HG02678 (cell line): ENCODE measurements around the gene CAMTA1.
"Not testable (repeated sequence)": the region's sequence is repeated elsewhere in the genome, so short reads cannot be mapped to it uniquely, and the experiment has no call there.

Experiments used
- ATAC-seq: cut with Tn5 transposase; IDR thresholded peaks from one replicate; pipeline ENCODE4 v1.9.1; 2021; ENCODE audit warnings: mild to moderate bottlenecking, moderate library complexity; ENCODE audit not compliant: unreplicated experiment

The CAMTA1 gene

GRCh38 chr1:7584157-7584556 is 798.9 kb downstream of the CAMTA1 start:
- no peak for ATAC-seq

- ATAC-seq: no peak
These were observed 799.4 kb downstream of the CAMTA1 start for GRCh38 chr1:7584643-7585042.

- ATAC-seq: no peak
These were observed 800.1 kb downstream of the CAMTA1 start for GRCh38 chr1:7585216-7585907.

- no peak for ATAC-seq
These were observed 801.0 kb downstream of the CAMTA1 start for GRCh38 chr1:7586031-7586941.

- ATAC-seq: no peak
These were observed 802.0 kb downstream of the CAMTA1 start for GRCh38 chr1:7587108-7587772.

- ATAC-seq: no peak
These were observed 802.7 kb downstream of the CAMTA1 start for GRCh38 chr1:7587773-7588456.

GRCh38 chr1:7588457-7588827 is 803.2 kb downstream of the CAMTA1 start:
- ATAC-seq: no peak

GRCh38 chr1:7589080-7589735 is 804.0 kb downstream of the CAMTA1 start:
- ATAC-seq: no peak

- ATAC-seq: no peak
These were observed 804.6 kb downstream of the CAMTA1 start for GRCh38 chr1:7589774-7590425.

- ATAC-seq: no peak
These were observed 805.2 kb downstream of the CAMTA1 start for GRCh38 chr1:7590426-7590790.

GRCh38 chr1:7591565-7591964 is 806.3 kb downstream of the CAMTA1 start:
- ATAC-seq: no peak

- ATAC-seq: no peak
These were observed 807.0 kb downstream of the CAMTA1 start for GRCh38 chr1:7592120-7592798.

GRCh38 chr1:7594002-7594713 is 808.9 kb downstream of the CAMTA1 start:
- ATAC-seq: no peak

- ATAC-seq: no peak
These were observed 809.6 kb downstream of the CAMTA1 start for GRCh38 chr1:7594714-7595295.

GRCh38 chr1:7595336-7595735 is 810.1 kb downstream of the CAMTA1 start:
- no peak for ATAC-seq

- no peak for ATAC-seq
These were observed 811.1 kb downstream of the CAMTA1 start for GRCh38 chr1:7596126-7596965.

GRCh38 chr1:7598058-7598457 is 812.8 kb downstream of the CAMTA1 start:
- not testable (repeated sequence) for ATAC-seq

GRCh38 chr1:7604906-7605305 is 819.7 kb downstream of the CAMTA1 start:
- not testable (repeated sequence) for ATAC-seq
